Left kidney (tissue), 2 donors: ENCODE measurements around the gene PRKACA. TPM values are rescaled to one million over a fixed set of nuclear protein-coding genes. Genes with fewer than 3 reads are reported as not detected.
A peak's percentile ranks its signal among the peaks of the same experiment; 100 is the strongest.
"Not testable (repeated sequence)": the region's sequence is repeated elsewhere in the genome, so short reads cannot be mapped to it uniquely, and the experiment has no call there.

Source experiments
- DNase-seq: peaks from one replicate; pipeline ENCODE4 v3.0.0-alpha.2; 2013
- polyA plus RNA-seq: library from polyadenylated mRNA; unstranded; fragments of 120-200 nt; gene quantifications from one replicate; pipeline ENCODE4 v1.2.1, GENCODE V29; 2013; ENCODE audit not compliant: insufficient read length

Gene PRKACA
- polyA plus RNA-seq, 1 donor, result 96.2 TPM

DNA sequence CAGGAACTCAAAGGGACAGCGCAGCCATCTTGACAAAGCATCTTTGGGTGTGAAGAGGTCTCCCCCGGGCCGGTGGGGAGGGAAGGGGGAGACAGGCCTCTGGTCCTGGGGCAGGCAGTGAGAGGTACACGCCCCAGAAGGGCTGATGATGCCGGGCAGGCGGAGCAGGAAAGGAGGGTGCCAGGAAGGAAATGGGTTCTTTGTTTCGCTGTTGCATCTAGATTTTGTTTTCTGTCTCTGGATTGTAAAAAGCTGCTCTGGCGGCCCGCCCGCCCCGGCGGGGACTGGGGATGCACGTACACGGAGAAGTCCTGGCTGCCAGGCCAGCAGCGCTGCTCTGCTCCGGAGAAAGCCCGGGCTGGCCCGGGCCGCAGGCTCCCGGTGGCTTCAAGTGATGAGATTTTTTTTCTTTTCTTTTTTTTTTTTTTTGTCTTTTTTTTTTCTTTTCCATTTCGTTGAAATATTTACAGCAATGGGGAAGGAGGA lies 32.0 kb upstream of the PRKACA start:
- no peak for DNase-seq

GRCh38 chr19:14148751-14149410 lies 31.3 kb upstream of the PRKACA start:
- DNase-seq, result no peak

DNA sequence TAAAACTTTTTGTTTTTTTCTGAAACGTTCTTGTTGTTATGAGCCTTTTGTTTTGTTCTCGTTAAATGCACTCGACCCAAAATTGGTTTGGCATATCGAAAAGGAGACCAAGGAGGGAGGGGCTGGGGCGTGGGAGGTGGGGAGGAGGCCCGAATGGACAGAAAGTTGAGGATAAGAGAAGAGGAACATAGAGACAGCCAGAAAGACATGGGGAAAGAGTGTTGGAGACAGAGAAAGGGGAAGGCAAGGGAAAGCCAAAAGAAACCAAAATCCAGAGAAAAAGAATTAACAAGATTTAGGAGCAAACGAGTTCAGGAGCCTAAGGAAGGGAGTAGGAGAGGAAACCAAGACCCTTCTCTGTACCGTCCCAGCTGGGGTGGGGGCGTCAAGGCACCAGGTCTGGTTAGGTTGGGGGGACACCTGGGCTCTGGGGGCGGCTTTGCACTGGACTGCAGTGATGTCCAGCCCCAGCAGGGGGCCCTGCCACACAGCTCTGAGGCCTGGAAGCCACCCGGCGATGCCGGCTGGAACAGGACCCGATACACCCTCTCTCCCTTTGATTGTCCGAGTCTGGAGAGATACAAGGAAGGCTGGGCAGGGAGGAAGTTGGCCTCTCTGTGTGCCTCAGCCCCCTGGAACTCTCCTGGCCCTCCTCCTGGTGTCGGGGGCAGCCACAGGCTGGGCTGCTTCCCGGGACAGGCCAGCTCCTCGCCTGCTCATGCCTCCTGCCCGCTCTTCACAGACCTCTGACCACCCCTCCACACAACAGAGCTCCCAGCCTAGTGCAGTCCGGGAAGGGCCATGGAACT lies 30.4 kb upstream of the PRKACA start:
- peak; percentile 79 for DNase-seq

GRCh38 chr19:14146789-14147216 lies 29.2 kb upstream of the PRKACA start:
- DNase-seq, result no peak

- DNase-seq, result not testable (repeated sequence)
These were observed 28.6 kb upstream of the PRKACA start for GRCh38 chr19:14146169-14146568.

GRCh38 chr19:14145381-14145780 lies 27.8 kb upstream of the PRKACA start:
- no peak for DNase-seq

GRCh38 chr19:14142262-14143190 lies 25.0 kb upstream of the PRKACA start:
- no peak for DNase-seq

DNA sequence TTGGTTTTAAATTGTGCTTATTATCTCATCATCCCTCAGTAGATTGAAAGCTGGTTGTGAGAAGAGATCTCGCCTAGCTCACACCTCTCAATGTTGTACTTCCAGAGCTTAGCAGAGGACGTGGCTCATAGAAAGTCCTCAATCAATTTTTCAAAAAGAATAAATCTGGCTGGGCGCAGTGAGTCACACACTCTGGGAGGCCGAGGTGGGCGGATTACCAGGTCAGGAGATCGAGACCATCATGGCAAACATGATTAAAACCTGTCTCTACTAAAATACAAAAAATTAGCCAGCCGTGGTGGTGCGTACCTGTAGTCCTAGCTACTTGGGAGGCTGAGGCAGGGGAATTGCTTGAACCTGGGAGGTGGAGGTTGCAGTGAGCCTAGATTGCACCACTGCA lies 23.5 kb upstream of the PRKACA start:
- no peak for DNase-seq

DNA sequence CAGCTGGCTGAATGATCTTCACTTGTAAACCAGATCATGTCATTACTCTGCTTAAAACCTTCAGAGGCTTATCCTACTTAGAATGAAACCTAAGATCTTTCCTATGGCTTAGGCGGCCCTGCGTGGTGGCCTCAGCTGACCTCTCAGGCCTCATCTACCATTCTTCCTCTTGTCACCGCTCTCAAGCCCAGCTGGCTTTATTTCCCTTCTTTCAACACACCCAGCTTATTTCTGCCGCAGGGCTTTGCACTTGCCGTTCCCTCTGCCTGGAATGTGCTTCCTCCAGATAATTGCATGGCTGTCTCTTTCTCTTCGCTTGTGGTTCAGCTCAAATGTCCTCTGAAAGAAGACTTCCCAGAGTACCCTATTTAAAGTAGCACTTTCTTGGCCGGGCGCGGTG lies 22.4 kb upstream of the PRKACA start:
- no peak for DNase-seq

- no peak for DNase-seq
These were observed 21.2 kb upstream of the PRKACA start for GRCh38 chr19:14138576-14139265.

DNA sequence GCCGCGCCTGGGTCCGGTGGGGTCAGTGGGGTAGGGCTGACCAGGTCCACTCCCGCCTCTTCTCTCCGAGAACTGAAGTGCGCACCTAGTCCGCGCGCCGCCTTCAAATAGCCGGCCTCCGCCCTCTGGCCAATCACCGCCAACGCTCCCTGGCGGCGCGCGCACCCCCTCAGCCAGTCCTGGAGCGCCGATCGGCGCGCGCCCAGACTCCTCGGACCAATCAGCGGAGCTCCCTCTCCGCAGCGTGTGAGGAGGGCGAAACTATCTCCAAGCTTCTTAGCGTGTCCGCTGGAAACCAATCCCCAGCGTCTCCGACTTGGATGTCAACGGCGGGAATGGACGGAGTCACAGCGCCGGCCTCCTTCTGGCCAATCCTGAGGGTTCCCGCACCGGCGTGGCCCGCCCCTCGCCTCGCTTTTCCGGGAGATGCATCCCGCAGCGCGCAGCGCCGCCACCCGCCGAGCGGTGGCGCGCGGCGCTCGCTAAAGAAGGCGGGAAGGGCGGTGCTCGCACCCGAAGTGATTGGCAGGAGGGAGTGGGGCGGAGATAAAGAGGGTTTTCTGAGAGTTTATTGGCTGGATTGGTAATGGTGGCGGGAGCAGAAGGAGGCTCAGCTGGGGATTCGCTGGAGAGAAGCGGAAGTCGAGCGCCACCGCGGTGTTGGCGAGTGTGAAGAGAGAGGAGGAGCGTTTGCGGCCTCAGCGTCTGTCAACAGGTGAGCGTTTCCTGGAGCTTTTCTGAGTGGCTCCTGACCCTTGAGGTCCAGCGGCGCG lies 19.1 kb upstream of the PRKACA start, which contains the start of gene ASF1B:
TSS of gene ASF1B (minus strand) at position 81 of the 773 bp plus-strand sequence. CDS start 133 bp downstream, outside the sequence.
- DNase-seq, result peak; percentile 99

GRCh38 chr19:14135985-14136508 lies 18.5 kb upstream of the PRKACA start:
- DNase-seq, result no peak

DNA sequence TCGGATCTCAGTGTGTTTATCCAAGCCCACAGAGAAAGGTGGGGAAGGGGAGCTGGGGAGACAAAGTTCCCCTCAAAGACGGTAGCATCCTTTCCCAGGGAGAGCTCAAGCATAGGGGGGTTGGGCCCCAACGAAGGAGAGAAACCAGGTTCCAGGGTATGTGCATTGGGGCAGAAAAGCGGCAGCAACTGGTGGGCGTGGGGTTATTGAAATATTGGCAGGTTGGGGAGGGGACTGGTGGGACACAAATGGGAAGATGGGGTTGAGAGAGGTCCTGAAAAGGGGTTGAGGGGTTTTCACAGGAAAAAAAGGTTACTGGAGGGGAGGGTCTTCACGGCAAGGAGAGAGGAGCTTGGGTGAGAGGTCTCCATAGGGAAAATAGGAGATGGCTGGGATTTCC lies 17.8 kb upstream of the PRKACA start:
- DNase-seq, result no peak

DNA sequence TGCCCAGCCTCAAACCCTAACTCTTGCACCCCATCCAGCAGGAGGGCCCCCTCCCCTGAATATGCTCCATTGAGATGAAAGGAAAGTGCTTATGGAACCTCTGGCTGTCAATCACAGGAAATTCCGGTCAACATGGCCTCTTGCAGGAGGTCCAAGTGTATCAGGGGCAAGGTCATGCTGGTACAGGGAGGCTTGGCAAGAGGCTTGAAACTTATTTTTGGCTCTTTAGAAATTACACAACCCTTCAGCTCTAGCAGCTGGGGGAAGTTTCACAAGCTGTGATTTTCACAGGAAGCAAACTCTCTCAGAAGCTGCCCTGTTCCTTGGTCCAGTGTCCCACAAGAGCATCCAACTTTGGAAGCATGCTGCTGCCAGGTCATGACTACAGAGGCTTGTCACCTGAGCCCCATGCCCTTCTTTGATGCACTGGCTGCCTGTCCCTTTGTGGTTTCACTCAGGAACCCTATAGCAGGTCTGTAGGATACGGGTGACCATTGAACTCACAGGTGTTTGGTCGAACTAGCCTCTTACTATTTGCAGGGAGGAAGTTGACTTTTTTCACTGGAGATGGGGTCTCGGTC lies 10.5 kb upstream of the PRKACA start:
- no peak for DNase-seq

DNA sequence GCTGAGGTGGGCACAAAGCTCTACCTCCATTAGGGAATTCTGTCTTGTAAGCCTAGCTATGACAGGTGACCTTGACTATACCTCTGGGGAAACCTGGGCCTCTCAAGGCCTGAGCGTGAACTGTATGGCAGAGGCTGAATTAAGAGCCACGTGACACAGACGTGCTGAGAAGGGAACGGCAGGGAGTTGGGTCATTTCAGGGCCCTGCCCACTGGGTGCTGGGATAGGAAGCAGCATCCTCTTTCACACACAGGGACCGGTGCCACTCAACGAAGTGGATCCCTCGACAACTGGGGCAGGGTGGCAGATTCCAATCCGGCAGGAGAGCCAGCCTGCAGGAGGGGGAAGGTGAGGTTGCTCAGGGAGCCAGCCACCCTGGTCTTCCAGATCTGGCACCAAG lies 9.6 kb upstream of the PRKACA start:
- no peak for DNase-seq

GRCh38 chr19:14122924-14123323 lies 5.4 kb upstream of the PRKACA start:
- no peak for DNase-seq

GRCh38 chr19:14120497-14120780 lies 2.9 kb upstream of the PRKACA start:
- no peak for DNase-seq

DNA sequence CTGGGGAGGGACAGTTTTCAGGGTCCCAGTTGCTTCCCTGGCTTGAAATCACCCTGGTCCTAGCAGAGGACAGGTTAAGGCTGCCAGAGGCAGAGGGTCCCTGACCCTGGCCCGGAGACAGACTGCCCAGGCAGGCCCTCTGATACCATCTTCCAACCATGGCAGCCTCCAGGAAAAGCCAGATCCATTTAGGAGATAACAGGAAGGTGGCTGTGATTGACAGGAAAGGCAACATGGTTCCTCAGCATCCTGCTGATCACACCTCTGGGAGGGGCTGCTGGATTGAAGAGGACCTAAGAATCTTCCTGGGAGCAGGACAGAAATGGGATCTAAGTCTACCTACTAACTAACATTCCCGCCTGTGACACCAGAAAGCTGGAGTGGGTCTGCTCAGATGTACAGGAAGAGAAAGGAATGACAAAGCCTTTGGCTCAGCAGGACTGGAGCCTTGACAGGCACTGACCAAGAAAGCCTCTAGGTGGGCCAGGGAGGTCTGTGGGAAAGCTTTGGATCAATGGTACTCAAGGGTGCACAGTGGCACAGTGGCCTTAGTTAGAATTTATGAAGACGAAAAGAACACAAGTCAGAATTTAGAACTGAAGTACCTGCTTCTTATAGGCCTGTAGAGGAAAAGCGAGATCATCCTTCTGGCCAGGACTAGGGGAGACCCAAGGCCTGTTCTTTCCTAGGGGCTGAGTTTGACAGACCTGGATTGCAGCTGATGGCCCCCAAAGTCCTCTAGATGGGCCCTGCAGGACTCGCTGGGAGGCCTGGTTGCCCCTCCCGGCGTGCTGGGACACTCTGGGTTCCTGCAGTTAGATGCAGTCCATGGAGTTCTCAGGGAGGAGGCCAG lies 2.3 kb upstream of the PRKACA start:
- DNase-seq, result no peak

DNA sequence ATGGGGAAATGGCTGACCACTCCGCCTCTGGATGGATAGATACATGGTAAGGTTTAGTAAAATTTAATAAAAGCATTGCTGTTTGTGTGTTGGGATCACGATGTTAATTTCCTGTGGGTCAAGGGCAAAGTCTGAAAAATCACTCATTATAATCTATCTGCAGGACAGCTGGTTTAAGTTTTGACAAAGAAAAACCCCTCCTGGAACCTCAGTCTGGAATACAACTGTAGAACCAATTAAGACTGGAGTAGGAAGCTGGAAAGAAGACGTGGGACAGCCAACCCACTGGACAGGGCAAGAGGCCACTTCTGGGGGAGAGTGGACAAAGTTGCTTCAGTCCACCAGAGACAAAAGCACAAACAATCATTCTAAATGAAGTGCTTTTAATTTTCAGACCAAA lies 1.6 kb upstream of the PRKACA start:
- DNase-seq, result no peak
